Activated naive CD8-positive, alpha-beta T cell treated with anti-CD3 and anti-CD28 coated beads, Interleukin-2, amount 50 U/mL, for 24 hours (primary cell): ENCODE measurements around the gene CDC27.
"Not testable (repeated sequence)": the region's sequence is repeated elsewhere in the genome, so short reads cannot be mapped to it uniquely, and the experiment has no call there.

Experiments
- ATAC-seq: fragments of 150-1000 bp; cut with Tn5 transposase; one replicate; pipeline ENCODE4 v1.10.0; 2021
- DNase-seq: peaks from one replicate; pipeline ENCODE4 v3.0.0; 2021
- H3K27ac Mint-ChIP-seq: one replicate; pipeline ENCODE4 v1.8.0; 2021; ENCODE audit warnings: mild to moderate bottlenecking, mixed read lengths
- H3K27me3 Mint-ChIP-seq: one replicate; pipeline ENCODE4 v1.8.0; 2021; ENCODE audit warnings: mixed read lengths
- H3K36me3 Mint-ChIP-seq: one replicate; pipeline ENCODE4 v1.8.0; 2021; ENCODE audit warnings: low read depth, mixed read lengths
- H3K4me1 Mint-ChIP-seq: one replicate; pipeline ENCODE4 v1.8.0; 2021; ENCODE audit warnings: mixed read lengths
- H3K4me3 Mint-ChIP-seq: one replicate; pipeline ENCODE4 v1.8.0; 2021; ENCODE audit warnings: mild to moderate bottlenecking, moderate library complexity, mixed read lengths
- H3K9me3 Mint-ChIP-seq: one replicate; pipeline ENCODE4 v1.8.0; 2021; ENCODE audit warnings: mixed read lengths

CDC27 gene

DNA sequence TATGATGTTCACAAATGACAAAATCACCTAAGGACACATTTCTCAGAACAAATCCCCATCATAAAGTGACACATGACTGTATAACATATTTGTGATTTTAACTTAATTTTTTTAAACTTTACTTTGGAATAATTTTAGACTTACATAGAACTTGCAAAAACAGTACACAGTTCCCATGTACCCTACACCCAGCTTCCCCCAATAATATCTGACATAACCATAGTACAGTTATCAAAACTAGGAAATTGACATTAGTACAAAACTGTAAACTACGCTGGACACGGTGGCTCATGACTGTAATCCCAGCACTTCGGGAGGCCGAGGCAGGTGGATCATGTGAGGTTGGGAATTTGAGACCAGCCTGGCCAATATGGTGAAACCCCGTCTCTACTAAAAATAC lies 24.8 kb downstream of the CDC27 start:
- H3K9me3 Mint-ChIP-seq: no peaks in the 10 kb centered on the region
- no peaks in the 10 kb centered on the region for H3K27me3 Mint-ChIP-seq
- DNase-seq (no peak), ATAC-seq (no peak)
- H3K36me3 Mint-ChIP-seq: peaks cover 49% of the 10 kb centered on the region
- no peak overlapping the region for H3K4me3 Mint-ChIP-seq
- peaks cover 17% of the 10 kb centered on the region for H3K4me1 Mint-ChIP-seq
- H3K27ac Mint-ChIP-seq: no peak overlapping the region

DNA sequence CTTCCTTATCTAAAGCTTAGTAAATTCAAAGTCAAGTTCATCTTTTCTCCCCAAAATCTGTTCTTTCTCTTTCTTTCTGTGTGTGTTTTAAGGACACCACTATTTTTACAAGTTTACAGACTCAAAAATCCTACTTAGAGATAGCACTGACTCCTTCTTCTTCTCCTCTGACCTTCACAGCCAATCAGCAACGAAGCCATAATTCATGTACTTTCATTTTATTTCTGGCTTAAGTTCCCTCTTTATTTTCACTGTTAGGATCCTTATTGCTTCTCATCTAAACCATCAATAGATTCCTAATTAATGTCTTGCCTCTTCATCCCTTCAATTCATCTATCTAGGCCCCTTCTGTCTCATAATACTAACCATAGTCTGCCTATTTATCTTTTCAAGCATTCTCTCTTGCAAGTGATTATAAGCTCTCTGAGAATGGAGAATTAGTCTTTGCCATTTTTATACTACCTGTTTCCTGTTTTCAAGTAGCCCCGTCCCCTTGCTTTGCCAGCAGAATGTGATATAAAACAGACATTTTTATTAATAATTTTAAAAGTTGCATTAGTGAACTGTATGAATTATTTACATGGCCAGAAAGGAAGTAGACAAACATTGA lies 27.0 kb downstream of the CDC27 start:
- DNase-seq (no peak), ATAC-seq (no peak)
- peaks cover 37% of the 10 kb centered on the region for H3K36me3 Mint-ChIP-seq
- no peaks in the 10 kb centered on the region for H3K9me3 Mint-ChIP-seq
- H3K4me1 Mint-ChIP-seq: peaks cover 17% of the 10 kb centered on the region
- peak overlapping the region; percentile 28 for H3K4me3 Mint-ChIP-seq
- no peaks in the 10 kb centered on the region for H3K27me3 Mint-ChIP-seq
- H3K27ac Mint-ChIP-seq: peak overlapping the region; percentile 23

DNA sequence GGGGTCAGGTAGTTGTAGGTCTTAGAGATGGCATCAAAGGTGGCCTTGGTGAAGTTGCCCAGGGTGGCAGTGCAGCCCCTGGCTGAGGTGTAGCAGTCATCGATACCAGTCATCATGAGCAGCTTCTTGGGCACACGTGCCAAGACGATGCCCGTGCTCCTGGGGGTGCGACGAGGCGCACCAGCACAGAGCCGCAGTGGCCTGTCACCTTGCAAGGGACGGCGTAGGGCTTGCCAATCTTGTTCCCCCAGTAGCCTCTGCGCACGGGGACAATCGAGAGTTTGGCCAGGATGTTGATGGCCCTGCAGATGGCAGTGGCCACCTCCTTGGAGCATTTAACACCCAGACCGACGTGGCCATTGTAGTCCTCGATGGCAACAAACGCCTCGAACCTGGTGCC lies 29.8 kb downstream of the CDC27 start:
- H3K36me3 Mint-ChIP-seq: peaks cover 38% of the 10 kb centered on the region
- no peak overlapping the region for H3K27ac Mint-ChIP-seq
- no peak for ATAC-seq

DNA sequence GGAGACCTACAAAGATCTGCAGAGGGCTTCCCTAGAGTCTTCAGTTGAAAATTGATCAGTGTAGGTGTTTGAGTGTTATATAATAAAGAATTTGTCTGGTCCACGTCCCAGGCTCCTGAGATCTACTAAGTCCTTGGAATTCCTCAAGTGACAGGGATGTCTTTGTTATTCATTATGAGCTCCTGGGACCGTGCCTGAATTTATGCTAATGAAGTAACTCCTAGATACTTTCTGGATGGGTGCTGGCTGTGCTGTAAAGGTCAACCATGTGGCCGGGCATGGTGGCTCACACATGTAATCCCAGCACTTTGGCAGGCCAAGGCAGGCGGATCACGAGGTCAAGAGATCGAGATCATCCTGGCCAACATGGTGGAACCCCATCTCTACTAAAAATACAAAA lies 43.7 kb downstream of the CDC27 start:
- DNase-seq: no peak
- H3K4me1 Mint-ChIP-seq: no peaks in the 10 kb centered on the region

More for the DNA sequence above, 29.8 kb downstream of the CDC27 start:
- Mint-ChIP-seq H3K27me3 (no peaks in the 10 kb centered on the region), H3K4me3 (no peak overlapping the region), H3K9me3 (no peaks in the 10 kb centered on the region), H3K4me1 (peaks cover 15% of the 10 kb centered on the region)
- no peak for DNase-seq

DNA sequence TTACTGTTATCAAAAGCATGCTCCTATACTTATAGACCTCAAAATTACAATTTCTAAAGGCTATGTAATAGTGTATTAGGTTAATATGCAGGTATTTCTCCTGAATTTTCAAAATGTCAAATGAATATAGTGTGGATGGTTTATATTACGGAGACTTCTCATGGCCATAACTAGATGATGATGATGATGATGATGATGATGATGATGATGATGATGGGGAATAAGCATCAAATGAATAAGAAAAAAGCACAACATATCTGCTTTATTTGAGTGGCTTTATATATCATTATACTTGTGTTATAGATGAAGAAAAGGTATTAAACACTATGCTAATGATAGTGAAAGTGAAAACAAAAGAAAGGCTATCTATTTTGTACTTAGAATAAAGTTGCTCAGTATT lies 53.9 kb downstream of the CDC27 start:
- ATAC-seq (no peak), DNase-seq (no peak)
- H3K27ac Mint-ChIP-seq: no peak overlapping the region
- H3K9me3 Mint-ChIP-seq: no peaks in the 10 kb centered on the region
- peaks cover 55% of the 10 kb centered on the region for H3K36me3 Mint-ChIP-seq
- H3K27me3 Mint-ChIP-seq: no peaks in the 10 kb centered on the region
- H3K4me1 Mint-ChIP-seq: no peaks in the 10 kb centered on the region
- no peak overlapping the region for H3K4me3 Mint-ChIP-seq

More for the DNA sequence above, 43.7 kb downstream of the CDC27 start:
- Mint-ChIP-seq H3K27me3 (no peaks in the 10 kb centered on the region), H3K36me3 (peaks cover 38% of the 10 kb centered on the region), H3K27ac (no peak overlapping the region), H3K9me3 (no peaks in the 10 kb centered on the region), H3K4me3 (no peak overlapping the region)
- no peak for ATAC-seq

DNA sequence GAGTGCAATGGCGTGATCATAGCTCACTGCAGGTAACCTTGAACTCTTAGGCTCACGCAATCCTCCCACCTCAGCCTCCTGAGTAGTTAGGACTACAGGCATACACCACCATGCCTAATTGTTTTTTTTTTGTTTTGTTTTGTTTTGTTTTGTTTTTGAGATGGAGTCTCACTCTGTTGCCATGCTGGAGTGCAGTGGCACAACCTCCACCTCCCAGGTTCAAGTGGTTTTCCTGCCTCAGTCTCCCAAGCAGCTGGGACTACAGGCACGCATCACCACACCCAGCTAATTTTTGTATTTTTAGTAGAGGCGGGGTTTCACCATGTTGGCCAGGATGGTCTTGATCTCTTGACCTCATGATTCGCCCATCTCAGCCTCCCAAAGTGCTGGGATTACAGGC lies 54.7 kb downstream of the CDC27 start:
- H3K27ac Mint-ChIP-seq, H3K27me3 Mint-ChIP-seq, H3K4me1 Mint-ChIP-seq, H3K4me3 Mint-ChIP-seq, H3K9me3 Mint-ChIP-seq, DNase-seq, ATAC-seq: not testable (repeated sequence)
- peaks cover 51% of the 10 kb centered on the region for H3K36me3 Mint-ChIP-seq

DNA sequence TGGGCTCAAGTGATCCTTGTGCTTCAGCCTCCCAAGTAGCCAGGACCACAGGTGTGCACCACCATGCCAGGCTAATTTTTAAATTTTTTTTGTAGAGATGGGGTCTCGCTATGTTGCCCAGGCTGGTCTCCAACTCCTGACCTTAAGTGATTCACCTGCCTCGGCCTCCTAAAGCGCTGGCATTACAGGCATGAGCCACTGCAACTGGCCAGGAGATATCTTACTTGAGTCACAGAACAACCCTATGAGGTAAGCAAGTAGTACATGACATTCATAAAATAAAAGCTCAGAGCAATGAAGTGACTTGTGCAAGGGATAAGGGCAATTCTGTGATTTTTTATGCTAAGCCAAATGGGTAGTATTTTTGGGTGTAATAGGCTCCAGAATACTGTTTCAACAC lies 57.3 kb downstream of the CDC27 start:
- H3K4me3 Mint-ChIP-seq: no peak overlapping the region
- H3K9me3 Mint-ChIP-seq: no peaks in the 10 kb centered on the region
- no peaks in the 10 kb centered on the region for H3K4me1 Mint-ChIP-seq
- DNase-seq (no peak), ATAC-seq (no peak)
- no peak overlapping the region for H3K27ac Mint-ChIP-seq
- no peaks in the 10 kb centered on the region for H3K27me3 Mint-ChIP-seq
- H3K36me3 Mint-ChIP-seq: peaks cover 39% of the 10 kb centered on the region

DNA sequence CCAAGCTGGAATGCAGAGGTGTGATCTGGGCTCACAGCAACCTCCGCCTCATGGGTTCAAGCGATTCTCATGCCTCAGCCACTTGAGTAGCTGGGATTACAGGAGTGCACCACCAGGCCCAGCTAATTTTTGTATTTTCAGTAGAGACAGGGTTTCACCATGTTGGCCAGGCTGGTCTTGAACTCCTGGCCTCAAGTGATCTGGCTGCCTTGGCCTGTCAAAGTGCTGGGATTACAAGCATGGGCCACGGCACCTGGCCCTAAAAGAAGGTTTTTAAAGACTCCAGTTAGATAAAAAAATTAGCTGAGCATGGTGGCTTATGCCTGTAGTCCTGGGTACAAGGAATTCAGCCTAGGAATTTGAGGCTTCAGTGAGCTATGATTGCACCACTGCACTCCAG lies 62.3 kb downstream of the CDC27 start:
- H3K36me3 Mint-ChIP-seq: peaks cover 28% of the 10 kb centered on the region
- not testable (repeated sequence) for ATAC-seq, H3K4me1 Mint-ChIP-seq, DNase-seq, H3K27me3 Mint-ChIP-seq, H3K9me3 Mint-ChIP-seq, H3K4me3 Mint-ChIP-seq, H3K27ac Mint-ChIP-seq

DNA sequence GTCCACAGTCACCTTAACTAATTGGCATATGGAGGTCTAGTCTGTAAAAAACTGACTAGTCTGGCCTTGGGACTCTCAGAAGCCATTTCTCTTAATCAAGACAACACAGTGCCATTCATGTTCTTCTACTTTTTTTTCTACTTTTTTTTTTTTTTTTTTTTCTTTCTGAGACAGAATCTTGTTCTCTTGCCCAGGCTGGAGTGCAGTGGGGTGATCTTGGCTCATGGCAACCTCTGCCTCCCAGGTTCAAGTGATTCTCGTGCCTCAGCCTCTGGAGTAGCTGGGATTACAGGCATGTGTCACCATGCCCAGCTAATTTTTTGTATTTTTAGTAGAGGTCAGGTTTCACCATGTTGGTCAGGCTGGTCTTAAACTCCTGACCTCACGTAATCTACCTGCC lies 65.8 kb downstream of the CDC27 start:
- not testable (repeated sequence) for H3K4me3 Mint-ChIP-seq, H3K27ac Mint-ChIP-seq, DNase-seq, H3K27me3 Mint-ChIP-seq, H3K9me3 Mint-ChIP-seq, ATAC-seq
- H3K4me1 Mint-ChIP-seq: peaks cover 20% of the 10 kb centered on the region
- H3K36me3 Mint-ChIP-seq: peaks cover 28% of the 10 kb centered on the region

DNA sequence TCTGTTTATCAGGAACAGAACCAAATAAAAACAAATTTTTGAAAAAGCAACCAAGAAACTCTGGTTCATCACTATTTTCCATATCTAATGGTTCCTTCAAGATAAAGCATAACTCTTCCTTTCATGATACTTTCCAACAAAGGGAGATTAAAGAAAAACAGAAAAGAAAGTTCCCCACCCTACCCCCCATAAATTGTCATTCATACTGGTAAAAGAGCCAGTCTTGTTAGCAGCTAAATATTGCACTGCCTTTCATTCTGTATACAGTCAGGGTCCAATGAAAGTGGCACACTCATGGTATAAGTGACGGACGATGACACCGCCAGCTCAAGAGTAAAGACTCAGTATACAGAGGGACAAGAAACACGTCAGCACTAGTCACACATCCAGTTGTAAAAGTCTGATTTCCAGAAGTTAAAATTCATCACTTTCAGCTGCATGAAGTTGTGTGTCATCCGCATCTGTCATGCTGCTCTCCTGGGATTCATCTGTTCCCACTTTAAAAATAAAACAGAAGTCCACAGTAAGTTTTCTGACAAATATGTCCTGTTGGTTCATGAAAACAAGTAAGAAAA lies 68.5 kb downstream of the CDC27 start:
- ATAC-seq: no peak
- Mint-ChIP-seq H3K4me1 (peaks cover 20% of the 10 kb centered on the region), H3K27me3 (no peaks in the 10 kb centered on the region), H3K27ac (peak overlapping the region; percentile 74), H3K36me3 (peaks cover 22% of the 10 kb centered on the region), H3K9me3 (no peaks in the 10 kb centered on the region), H3K4me3 (no peak overlapping the region)
- no peak for DNase-seq

DNA sequence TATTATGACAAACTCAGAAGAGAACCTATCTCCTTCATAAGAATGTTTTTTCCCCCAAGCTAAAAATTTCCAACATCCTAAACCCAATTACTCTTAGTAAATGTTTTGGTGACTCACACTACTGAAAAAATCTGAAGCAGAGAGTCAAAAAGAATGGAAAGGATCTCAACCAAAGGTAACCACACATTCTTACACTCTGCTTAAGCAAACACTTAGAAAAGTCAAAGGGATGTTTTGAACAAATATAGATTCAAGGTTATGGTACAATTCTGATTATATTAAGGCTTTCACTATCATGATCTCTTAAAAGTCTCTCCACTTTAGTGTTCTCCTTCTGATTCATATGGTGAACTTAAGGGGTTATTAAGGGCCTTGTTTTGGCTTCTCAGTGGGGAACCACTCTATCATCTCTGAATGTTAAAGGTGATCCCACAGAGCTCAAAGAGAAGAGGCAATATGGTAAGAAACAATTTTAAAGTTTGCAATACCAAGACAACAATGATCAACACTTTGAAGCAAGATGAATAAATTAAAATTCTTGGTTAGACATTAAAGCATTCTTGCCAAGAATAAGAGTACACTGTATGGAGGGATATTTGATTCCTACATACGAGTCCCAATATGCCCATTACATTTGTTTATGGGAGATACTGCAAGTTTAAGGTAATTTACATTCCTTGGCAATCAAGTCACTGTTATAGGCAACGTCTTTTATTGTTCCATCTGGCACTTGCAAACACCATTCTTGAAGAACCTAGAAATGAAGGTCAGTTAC lies 69.2 kb downstream of the CDC27 start:
- Mint-ChIP-seq H3K36me3 (peaks cover 22% of the 10 kb centered on the region), H3K27ac (peak overlapping the region; percentile 74), H3K4me1 (peaks cover 20% of the 10 kb centered on the region), H3K4me3 (no peak overlapping the region), H3K9me3 (no peaks in the 10 kb centered on the region), H3K27me3 (no peaks in the 10 kb centered on the region)
- DNase-seq (no peak), ATAC-seq (peak; percentile 89)

DNA sequence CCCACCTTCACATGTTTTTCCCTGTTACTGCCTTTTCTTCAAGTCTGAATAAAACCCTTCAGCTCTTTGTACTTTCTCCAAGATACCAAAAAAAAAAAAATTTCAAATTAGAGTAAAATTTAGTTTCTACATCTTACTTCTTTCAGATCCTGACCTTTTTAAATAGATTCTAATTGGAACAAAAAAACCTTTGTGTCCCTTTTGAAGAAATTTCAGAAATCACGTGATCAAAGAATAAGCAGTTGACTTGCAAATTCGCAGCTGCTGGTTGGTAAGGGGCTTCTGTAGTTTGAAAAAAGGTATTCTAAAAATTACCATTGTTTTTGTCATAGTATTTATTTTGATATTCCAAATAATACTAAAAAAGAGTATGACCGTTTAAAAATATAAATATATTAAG lies 71.7 kb downstream of the CDC27 start:
- peaks cover 18% of the 10 kb centered on the region for H3K36me3 Mint-ChIP-seq
- no peaks in the 10 kb centered on the region for H3K27me3 Mint-ChIP-seq
- no peak overlapping the region for H3K27ac Mint-ChIP-seq

DNA sequence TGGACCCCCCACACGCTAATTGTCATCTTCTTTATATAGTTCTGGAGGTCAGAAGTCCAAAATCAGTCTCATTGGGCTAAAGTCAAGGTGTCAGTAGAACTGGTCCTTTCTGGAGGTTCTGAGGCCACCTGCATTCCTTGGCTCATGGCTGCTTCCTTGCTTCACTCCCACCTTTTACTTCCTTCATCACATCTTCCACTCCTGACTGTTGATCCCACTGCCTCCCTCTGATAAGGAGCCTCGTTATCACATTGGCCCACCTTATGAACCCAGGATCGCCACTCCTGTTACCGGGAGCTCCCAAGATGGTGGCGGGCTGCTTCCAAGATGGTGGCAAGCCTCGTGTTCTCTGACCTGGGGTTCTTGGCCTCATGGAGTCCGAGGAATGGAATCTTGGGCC lies 83.0 kb downstream of the CDC27 start:
- H3K36me3 Mint-ChIP-seq: no peaks in the 10 kb centered on the region
- H3K9me3 Mint-ChIP-seq: no peaks in the 10 kb centered on the region
- H3K4me1 Mint-ChIP-seq: no peaks in the 10 kb centered on the region
- no peak overlapping the region for H3K4me3 Mint-ChIP-seq
- DNase-seq: no peak
- ATAC-seq: no peak
- peaks cover 10% of the 10 kb centered on the region for H3K27me3 Mint-ChIP-seq
- H3K27ac Mint-ChIP-seq: no peak overlapping the region

More for the DNA sequence above, 71.7 kb downstream of the CDC27 start:
- Mint-ChIP-seq H3K4me1 (peaks cover 20% of the 10 kb centered on the region), H3K9me3 (no peaks in the 10 kb centered on the region), H3K4me3 (no peak overlapping the region)
- DNase-seq (no peak), ATAC-seq (no peak)

DNA sequence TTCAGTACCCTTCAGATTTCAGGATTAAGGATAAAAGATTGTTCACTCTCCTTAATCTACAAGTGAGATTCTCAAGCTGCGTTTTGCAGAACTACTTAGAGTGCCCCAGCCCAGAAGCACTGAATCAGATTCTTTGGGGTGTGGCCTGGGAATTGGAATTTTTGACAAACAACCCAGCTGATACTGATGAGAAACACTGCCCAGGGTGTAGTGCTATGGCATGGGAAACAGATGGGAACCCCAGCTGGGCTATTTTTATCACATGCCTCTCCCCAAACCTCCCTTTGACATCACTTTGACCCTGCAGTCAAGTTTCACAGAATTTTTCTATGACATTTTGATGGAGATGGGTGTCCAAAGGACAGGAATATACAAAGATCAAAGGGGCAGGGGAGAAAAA lies 83.8 kb downstream of the CDC27 start:
- H3K27ac Mint-ChIP-seq, H3K27me3 Mint-ChIP-seq, H3K9me3 Mint-ChIP-seq, ATAC-seq, H3K36me3 Mint-ChIP-seq, DNase-seq, H3K4me1 Mint-ChIP-seq, H3K4me3 Mint-ChIP-seq: not testable (repeated sequence)

DNA sequence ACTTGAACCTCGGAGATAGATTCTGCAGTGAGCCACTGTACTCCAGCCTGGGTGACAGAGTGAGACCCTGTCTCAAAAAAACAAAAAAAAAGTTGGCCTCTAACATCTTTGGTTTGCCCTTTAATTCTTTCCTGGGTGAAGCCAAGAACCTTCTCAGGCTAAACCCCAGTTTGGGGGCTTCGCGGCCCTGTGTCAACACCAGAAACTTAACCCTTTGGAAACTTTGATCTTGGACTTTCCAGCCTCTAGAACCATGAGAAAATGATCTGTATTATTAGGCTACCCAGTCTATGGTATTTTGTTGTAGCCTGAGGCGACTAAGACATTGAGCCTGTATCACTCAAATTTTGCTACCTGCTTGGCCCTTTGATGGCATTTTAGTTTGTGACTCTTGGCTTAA lies 86.2 kb downstream of the CDC27 start:
- Mint-ChIP-seq H3K4me1 (peaks cover 17% of the 10 kb centered on the region), H3K9me3 (no peaks in the 10 kb centered on the region), H3K27ac (no peak overlapping the region), H3K27me3 (peaks cover 5% of the 10 kb centered on the region), H3K4me3 (no peak overlapping the region), H3K36me3 (peaks cover 2% of the 10 kb centered on the region)
- no peak for DNase-seq
- no peak for ATAC-seq
